Heart left ventricle (tissue), 13 donors: ENCODE results near the gene UQCC2.

ENCODE experiments used
- CTCF ChIP-seq, 12 donors: fragments of 200-600 bp; sonication (generic) in 4 of 12; IDR thresholded peaks; one replicate each; pipeline versions ENCODE4 v1.5.0 to v1.8.0; 2018 to 2022; ENCODE audit warnings: antibody characterized with exemption in 12 of 12, mild to moderate bottlenecking in 5 of 12
- POLR2A ChIP-seq, 2 donors: fragments of 450-650 bp; IDR thresholded peaks; one replicate each; pipeline ENCODE4 v1.6.1; 2017; ENCODE audit warnings: antibody characterized with exemption in 2 of 2, mild to moderate bottlenecking in 2 of 2, moderate library complexity in 2 of 2
- donor health status: ischemic (EF 13 %, LVEDD 7.1; RV severe dilation, severe dysfunction).
- donor health status: DM: no; HTN: yes; CAD: no.
- donor health status: DM: no; HTN: no; CAD: no.
- donor health status: ischemic (EF 25% LVEDD 6.9; RV normal size, moderate dysfunction).
- donor health status: ischemic (EF 25% LVEDD 5.7; RV mildly dilated, moderate dysfunction).
- donor health status: ischemic (EF 35%, LVEDD 5.7; RV mildly dilated, moderate dysfunction).
- donor health status: nonischemic (EF 11% LVEDD 7.7; RV severe dilation, severe dysfunction).
- donor health status: DM: yes; HTN: yes; CAD: no.
- donor health status: PGD.
- donor health status: ischemic (EF 29% LVEDD 5.4; RV normal size, mild dysfunction).
- donor health status: nonischemic (EF 23%, LVEDD 6.1; RV moderate dilation, normal function).

DNA sequence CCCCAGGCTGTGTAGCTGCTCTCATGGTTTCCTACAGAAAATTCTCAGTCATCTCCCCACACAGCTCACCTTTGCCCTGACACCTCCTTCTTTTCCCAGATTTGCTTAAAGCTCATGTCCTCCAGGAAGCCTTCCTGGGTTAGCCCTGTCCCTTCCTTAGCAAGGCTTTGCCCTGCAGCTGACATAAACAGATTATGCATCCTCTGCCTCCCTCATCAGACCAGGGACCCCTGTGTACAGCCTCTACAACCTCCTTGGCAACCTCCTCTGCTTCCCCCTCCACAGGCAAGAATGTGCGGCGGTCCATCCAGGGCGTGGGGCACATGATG is 39.8 kb downstream of the UQCC2 start:
- no peak for TF ChIP-seq CTCF (IDR thresholded peaks at IDR 0.05)
- no peak for TF ChIP-seq POLR2A (IDR thresholded peaks at IDR 0.05)
